ENCODE measurements around the gene ACP2. TPM values are rescaled to one million over a fixed set of nuclear protein-coding genes. Genes with fewer than 3 reads are reported as not detected.
A peak's percentile ranks its signal among the peaks of the same experiment; 100 is the strongest.

Gene ACP2
- total and polyA plus RNA-seq, 4 donors, result 40.3 to 94.4 (median 79.3) TPM

DNA sequence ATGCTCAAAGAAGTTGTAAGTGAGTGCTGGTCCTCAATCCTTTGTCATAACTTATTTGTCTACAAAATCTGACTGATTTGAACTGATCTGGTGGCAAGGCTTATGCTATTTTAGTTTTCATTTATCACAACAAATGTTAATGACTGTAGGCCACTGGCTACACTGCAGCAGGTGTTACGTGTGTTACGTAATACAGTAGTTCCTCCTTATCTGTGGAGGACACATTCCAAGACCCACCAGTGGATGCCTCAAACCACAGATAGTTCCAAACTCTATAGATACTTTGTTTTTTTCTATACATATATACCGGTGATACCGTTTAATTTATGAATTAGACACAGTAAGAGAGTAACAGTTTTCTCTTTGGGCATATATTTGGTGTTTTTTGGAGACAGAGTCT is 28.3 kb upstream of the ACP2 start (continued):
- TF ChIP-seq, protein P1, sequence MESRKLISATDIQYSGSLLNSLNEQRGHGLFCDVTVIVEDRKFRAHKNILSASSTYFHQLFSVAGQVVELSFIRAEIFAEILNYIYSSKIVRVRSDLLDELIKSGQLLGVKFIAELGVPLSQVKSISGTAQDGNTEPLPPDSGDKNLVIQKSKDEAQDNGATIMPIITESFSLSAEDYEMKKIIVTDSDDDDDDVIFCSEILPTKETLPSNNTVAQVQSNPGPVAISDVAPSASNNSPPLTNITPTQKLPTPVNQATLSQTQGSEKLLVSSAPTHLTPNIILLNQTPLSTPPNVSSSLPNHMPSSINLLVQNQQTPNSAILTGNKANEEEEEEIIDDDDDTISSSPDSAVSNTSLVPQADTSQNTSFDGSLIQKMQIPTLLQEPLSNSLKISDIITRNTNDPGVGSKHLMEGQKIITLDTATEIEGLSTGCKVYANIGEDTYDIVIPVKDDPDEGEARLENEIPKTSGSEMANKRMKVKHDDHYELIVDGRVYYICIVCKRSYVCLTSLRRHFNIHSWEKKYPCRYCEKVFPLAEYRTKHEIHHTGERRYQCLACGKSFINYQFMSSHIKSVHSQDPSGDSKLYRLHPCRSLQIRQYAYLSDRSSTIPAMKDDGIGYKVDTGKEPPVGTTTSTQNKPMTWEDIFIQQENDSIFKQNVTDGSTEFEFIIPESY (IDR thresholded peaks at IDR 0.05), result no peak
- TF ChIP-seq HNF4A (conservative IDR thresholded peaks at IDR 0.05), result no peak
- no peak for TF ChIP-seq YY1 (IDR thresholded peaks at IDR 0.05)

DNA sequence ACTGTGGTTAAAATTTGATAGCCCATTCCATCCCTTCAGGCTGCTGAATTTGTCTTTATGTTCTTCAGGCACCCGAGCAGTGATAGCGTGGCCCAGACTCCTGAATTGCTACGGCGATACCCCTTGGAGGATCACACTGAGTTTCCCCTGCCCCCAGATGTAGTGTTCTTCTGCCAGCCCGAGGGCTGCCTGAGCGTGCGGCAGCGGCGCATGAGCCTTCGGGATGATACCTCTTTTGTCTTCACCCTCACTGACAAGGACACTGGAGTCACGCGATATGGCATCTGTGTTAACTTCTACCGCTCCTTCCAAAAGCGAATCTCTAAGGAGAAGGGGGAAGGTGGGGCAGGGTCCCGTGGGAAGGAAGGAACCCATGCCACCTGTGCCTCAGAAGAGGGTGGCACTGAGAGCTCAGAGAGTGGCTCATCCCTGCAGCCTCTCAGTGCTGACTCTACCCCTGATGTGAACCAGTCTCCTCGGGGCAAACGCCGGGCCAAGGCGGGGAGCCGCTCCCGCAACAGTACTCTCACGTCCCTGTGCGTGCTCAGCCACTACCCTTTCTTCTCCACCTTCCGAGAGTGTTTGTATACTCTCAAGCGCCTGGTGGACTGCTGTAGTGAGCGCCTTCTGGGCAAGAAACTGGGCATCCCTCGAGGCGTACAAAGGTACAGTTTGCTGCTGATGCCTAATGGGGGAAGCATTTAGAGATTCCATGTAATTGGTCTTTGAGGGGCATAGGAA is 26.1 kb upstream of the ACP2 start:
- 95% methylated on average over 28 of the region's 28 CpGs for WGBS
- Histone ChIP-seq H3K27me3 (ENCODE audit: control insufficient read depth in 4 of 4, insufficient read depth in 4 of 4, low read length in 3 of 4) (no peaks in the 10 kb centered on the region), H3K9ac (ENCODE audit: low read depth in 1 of 2, low read length in 2 of 2) (no peak overlapping the region), H3K27ac (ENCODE audit: low read depth in 1 of 2, low read length in 2 of 2) (no peak overlapping the region), H3K36me3 (ENCODE audit: control insufficient read depth in 4 of 4, insufficient read depth in 3 of 4, low read depth in 1 of 4, low read length in 3 of 4) (peaks cover 12 to 46% (median 35%) of the 10 kb centered on the region in 4 donors), H3K4me1 (ENCODE audit: control insufficient read depth in 4 of 4, insufficient read depth in 4 of 4, low read length in 3 of 4) (peaks cover 0 to 16% (median 12%) of the 10 kb centered on the region in 4 donors), H3K4me3 (ENCODE audit: low read depth in 1 of 3, low read length in 3 of 3) (no peak overlapping the region), H3K9me3 (ENCODE audit: control insufficient read depth in 4 of 4, low read length in 3 of 4) (no peaks in the 10 kb centered on the region)
- no peak for TF ChIP-seq GABPA (IDR thresholded peaks at IDR 0.05 in 1 of 2, conservative IDR thresholded peaks at IDR 0.05 in 1 of 2)
- TF ChIP-seq RXRA (IDR thresholded peaks at IDR 0.05), result no peak
- TF ChIP-seq FOXA2 (IDR thresholded peaks at IDR 0.05), result no peak
- no peak for DNase-seq (ENCODE audit: low spot score)

DNA sequence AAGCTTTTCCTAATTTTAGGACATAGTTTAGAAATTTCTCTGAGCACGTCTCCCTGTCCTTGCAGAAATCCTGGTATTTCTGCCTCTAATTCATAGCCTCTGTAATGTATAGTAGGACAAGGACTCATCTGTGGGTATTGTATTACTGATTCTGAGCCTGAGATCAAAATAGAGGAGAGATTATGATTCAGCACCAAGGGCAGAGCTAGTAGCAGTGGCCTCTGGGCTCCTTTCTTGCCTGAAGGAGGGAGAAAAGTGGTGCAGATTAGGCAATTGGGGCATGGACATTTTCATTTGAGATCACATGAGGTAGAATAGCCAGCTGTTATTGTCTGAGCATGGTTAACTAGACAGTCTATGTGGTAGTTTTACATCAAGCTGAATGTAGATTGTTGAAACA is 24.1 kb upstream of the ACP2 start:
- WGBS, result 3% methylated on average over 1 of the region's 1 CpG
- Histone ChIP-seq H3K4me1 (ENCODE audit: control insufficient read depth in 4 of 4, insufficient read depth in 4 of 4, low read length in 3 of 4) (peaks cover 0 to 28% (median 20%) of the 10 kb centered on the region in 4 donors), H3K27me3 (ENCODE audit: control insufficient read depth in 4 of 4, insufficient read depth in 4 of 4, low read length in 3 of 4) (no peaks in the 10 kb centered on the region), H3K4me3 (ENCODE audit: low read depth in 1 of 3, low read length in 3 of 3) (no peak overlapping the region), H3K27ac (ENCODE audit: low read depth in 1 of 2, low read length in 2 of 2) (no peak overlapping the region), H3K36me3 (ENCODE audit: control insufficient read depth in 4 of 4, insufficient read depth in 3 of 4, low read depth in 1 of 4, low read length in 3 of 4) (peaks cover 12 to 31% (median 23%) of the 10 kb centered on the region in 4 donors), H3K9me3 (ENCODE audit: control insufficient read depth in 4 of 4, low read length in 3 of 4) (no peaks in the 10 kb centered on the region), H3K9ac (ENCODE audit: low read depth in 1 of 2, low read length in 2 of 2) (no peak overlapping the region)
- DNase-seq (ENCODE audit: low spot score), result no peak
- TF ChIP-seq, protein P2, sequence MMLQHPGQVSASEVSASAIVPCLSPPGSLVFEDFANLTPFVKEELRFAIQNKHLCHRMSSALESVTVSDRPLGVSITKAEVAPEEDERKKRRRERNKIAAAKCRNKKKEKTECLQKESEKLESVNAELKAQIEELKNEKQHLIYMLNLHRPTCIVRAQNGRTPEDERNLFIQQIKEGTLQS (IDR thresholded peaks at IDR 0.05), result no peak
- TF ChIP-seq, protein P3, sequence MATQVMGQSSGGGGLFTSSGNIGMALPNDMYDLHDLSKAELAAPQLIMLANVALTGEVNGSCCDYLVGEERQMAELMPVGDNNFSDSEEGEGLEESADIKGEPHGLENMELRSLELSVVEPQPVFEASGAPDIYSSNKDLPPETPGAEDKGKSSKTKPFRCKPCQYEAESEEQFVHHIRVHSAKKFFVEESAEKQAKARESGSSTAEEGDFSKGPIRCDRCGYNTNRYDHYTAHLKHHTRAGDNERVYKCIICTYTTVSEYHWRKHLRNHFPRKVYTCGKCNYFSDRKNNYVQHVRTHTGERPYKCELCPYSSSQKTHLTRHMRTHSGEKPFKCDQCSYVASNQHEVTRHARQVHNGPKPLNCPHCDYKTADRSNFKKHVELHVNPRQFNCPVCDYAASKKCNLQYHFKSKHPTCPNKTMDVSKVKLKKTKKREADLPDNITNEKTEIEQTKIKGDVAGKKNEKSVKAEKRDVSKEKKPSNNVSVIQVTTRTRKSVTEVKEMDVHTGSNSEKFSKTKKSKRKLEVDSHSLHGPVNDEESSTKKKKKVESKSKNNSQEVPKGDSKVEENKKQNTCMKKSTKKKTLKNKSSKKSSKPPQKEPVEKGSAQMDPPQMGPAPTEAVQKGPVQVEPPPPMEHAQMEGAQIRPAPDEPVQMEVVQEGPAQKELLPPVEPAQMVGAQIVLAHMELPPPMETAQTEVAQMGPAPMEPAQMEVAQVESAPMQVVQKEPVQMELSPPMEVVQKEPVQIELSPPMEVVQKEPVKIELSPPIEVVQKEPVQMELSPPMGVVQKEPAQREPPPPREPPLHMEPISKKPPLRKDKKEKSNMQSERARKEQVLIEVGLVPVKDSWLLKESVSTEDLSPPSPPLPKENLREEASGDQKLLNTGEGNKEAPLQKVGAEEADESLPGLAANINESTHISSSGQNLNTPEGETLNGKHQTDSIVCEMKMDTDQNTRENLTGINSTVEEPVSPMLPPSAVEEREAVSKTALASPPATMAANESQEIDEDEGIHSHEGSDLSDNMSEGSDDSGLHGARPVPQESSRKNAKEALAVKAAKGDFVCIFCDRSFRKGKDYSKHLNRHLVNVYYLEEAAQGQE (IDR thresholded peaks at IDR 0.05), result peak; percentile 88
